Thoracic aorta (tissue), 2 donors: Measurements from ENCODE around the gene VPS45. TPM values are rescaled to one million over a fixed set of nuclear protein-coding genes. Genes with fewer than 3 reads are reported as not detected.
A peak's percentile ranks its signal among the peaks of the same experiment; 100 is the strongest.

Source experiments
- ATAC-seq: fragments of 150-250 bp; one replicate; pipeline ENCODE4 v1.8.0; 2017; ENCODE audit warnings: low read depth; ENCODE audit not compliant: insufficient number of reproducible peaks, low FRiP score
- DNase-seq: peaks from one replicate; pipeline ENCODE4 v3.0.0-alpha.2; 2020; ENCODE audit warnings: low spot score
- H3K27ac ChIP-seq, 2 donors: fragments of 200-600 bp; sonication (generic); 1 replicate in 1 of 2; 2 replicates in 1 of 2; pipeline ENCODE4 v1.5.1; 2016; ENCODE audit warnings: mild to moderate bottlenecking in 2 of 2, moderate library complexity in 2 of 2
- H3K27me3 ChIP-seq: fragments of 200-600 bp; sonication (generic); replicated peaks from 2 replicates; pipeline ENCODE4 v1.6.0; 2016; ENCODE audit warnings: mild to moderate bottlenecking; ENCODE audit not compliant: insufficient read depth
- H3K36me3 ChIP-seq: fragments of 200-600 bp; sonication (generic); one replicate; pipeline ENCODE4 v1.5.1; 2016
- H3K4me1 ChIP-seq, 2 donors: fragments of 200-600 bp; sonication (generic); 1 replicate in 1 of 2; 2 replicates in 1 of 2; pipeline versions ENCODE4 v1.5.1 to v1.6.0; 2016; ENCODE audit warnings: low read depth in 2 of 2, mild to moderate bottlenecking in 1 of 2; ENCODE audit not compliant: control insufficient read depth in 1 of 2
- H3K4me3 ChIP-seq: fragments of 200-600 bp; sonication (generic); 2 replicates; pipeline ENCODE4 v1.5.1; 2016; ENCODE audit warnings: mild to moderate bottlenecking
- H3K9me3 ChIP-seq: fragments of 200-600 bp; sonication (generic); 2 replicates; pipeline ENCODE4 v1.5.1; 2016
- CTCF ChIP-seq: fragments of 200-600 bp; sonication (generic); IDR thresholded peaks from one replicate; pipeline ENCODE4 v1.5.1; 2019; ENCODE audit warnings: antibody characterized with exemption
- total RNA-seq, 2 donors: library from RNA; depleted of rRNA; stranded (reverse); fragments of >200 nt; gene quantifications; one replicate each; pipeline versions ENCODE4 v1.1.0 to v1.2.3, GENCODE V29; 2016

VPS45 gene
- total RNA-seq, 2 donors from 2014 or later: 46.2 to 68.9 TPM

DNA sequence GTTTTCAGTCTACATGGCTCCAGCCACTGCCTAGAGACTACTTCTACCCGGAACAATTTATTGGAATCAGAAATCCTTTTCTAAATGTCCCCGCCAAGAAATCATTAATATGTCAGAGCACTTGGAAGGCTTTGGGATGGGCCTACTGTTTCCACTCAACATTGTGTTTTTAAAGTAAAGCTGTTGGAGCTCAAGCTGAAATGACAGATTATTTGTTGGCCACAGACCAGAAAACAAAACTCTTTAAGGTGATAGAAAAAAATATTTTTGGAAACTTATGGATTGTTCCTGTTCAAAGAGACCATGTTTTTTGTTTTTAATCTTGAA is 496 bp downstream of the VPS45 start:
- H3K36me3 ChIP-seq: peaks cover 4% of the 10 kb centered on the region
- no peak for ATAC-seq
- no peak for DNase-seq
- H3K9me3 ChIP-seq: no peaks in the 10 kb centered on the region
- no peak for TF ChIP-seq CTCF
- peak overlapping the region; percentile 83 for H3K4me3 ChIP-seq
- peak overlapping the region; percentile 93 to 96 for H3K27ac ChIP-seq
- H3K27me3 ChIP-seq: no peaks in the 10 kb centered on the region
- H3K4me1 ChIP-seq: peaks cover 22 to 38% of the 10 kb centered on the region in 2 donors

DNA sequence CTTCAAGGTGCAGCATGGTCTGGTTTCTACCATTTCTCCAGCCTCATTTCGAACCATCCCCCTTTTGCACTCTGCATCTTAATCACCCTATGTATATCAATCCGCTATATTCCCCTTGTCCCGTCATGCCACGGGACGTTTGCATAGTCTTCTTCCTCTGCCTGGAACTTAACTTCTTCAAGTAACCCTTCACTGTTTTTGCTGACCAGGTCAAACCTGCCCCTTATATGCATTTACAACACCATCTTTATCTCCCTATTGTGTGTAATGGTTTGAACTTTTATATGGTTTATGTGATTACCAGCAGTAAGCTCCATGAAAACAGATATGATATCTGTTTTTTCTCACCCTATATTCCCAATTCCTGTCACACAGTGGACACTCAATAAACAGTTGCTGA is 2.3 kb downstream of the VPS45 start:
- Histone ChIP-seq H3K9me3 (no peaks in the 10 kb centered on the region), H3K36me3 (peaks cover 4% of the 10 kb centered on the region), H3K4me1 (peaks cover 21 to 34% of the 10 kb centered on the region in 2 donors), H3K27ac (no peak overlapping the region), H3K27me3 (no peaks in the 10 kb centered on the region), H3K4me3 (no peak overlapping the region)
- ATAC-seq: no peak
- no peak for TF ChIP-seq CTCF
- DNase-seq: no peak

- ATAC-seq (no peak), DNase-seq (no peak)
- no peak overlapping the region for H3K27ac ChIP-seq
- peaks cover 12 to 21% of the 10 kb centered on the region in 2 donors for H3K4me1 ChIP-seq
- peak; percentile 57 for TF ChIP-seq CTCF
- H3K9me3 ChIP-seq: no peaks in the 10 kb centered on the region
- H3K36me3 ChIP-seq: peaks cover 7% of the 10 kb centered on the region
- H3K4me3 ChIP-seq: no peak overlapping the region
- no peaks in the 10 kb centered on the region for H3K27me3 ChIP-seq
Observed at GRCh38 chr1:150072959-150073358, 5.4 kb downstream of the VPS45 start.

GRCh38 chr1:150073516-150073915 is 5.9 kb downstream of the VPS45 start:
- Histone ChIP-seq H3K4me3 (no peak overlapping the region), H3K27ac (no peak overlapping the region), H3K4me1 (peaks cover 9 to 18% of the 10 kb centered on the region in 2 donors), H3K9me3 (no peaks in the 10 kb centered on the region), H3K36me3 (peaks cover 7% of the 10 kb centered on the region), H3K27me3 (no peaks in the 10 kb centered on the region)
- ATAC-seq (no peak), DNase-seq (no peak)
- TF ChIP-seq CTCF: no peak

DNA sequence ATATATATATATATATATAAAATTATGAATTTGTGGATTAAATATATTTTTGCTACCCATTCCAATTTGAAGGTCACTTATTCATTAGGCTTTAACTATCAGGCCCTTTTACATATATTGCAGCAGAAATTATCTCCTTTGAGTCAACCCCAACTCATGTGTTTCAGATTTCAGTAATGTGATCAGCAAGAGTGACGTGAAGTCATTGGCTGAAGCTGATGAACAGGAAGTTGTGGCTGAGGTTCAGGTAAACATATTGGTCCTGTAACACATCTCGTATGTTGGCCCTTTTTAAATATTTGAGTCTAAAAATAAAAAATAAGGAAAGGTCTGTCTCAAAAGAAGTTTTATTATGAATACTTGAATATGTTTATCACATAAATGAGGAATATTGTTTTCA is 8.5 kb downstream of the VPS45 start:
- H3K36me3 ChIP-seq: peaks cover 7% of the 10 kb centered on the region
- DNase-seq: no peak
- no peak for TF ChIP-seq CTCF
- ATAC-seq: no peak
- no peak overlapping the region for H3K4me3 ChIP-seq
- no peak overlapping the region for H3K27ac ChIP-seq
- H3K9me3 ChIP-seq: no peaks in the 10 kb centered on the region
- H3K4me1 ChIP-seq: peaks cover 3 to 15% of the 10 kb centered on the region in 2 donors
- no peaks in the 10 kb centered on the region for H3K27me3 ChIP-seq
